NCI-H2029 treated with DMSO at 0.1 percent for 48 hours (cell line): ENCODE measurements around the gene TXNDC5.

ENCODE experiments used
- DNase-seq: peaks from one replicate; lab custom pipeline; 2025; lab: John Stamatoyannopoulos, UW

The TXNDC5 gene

DNA sequence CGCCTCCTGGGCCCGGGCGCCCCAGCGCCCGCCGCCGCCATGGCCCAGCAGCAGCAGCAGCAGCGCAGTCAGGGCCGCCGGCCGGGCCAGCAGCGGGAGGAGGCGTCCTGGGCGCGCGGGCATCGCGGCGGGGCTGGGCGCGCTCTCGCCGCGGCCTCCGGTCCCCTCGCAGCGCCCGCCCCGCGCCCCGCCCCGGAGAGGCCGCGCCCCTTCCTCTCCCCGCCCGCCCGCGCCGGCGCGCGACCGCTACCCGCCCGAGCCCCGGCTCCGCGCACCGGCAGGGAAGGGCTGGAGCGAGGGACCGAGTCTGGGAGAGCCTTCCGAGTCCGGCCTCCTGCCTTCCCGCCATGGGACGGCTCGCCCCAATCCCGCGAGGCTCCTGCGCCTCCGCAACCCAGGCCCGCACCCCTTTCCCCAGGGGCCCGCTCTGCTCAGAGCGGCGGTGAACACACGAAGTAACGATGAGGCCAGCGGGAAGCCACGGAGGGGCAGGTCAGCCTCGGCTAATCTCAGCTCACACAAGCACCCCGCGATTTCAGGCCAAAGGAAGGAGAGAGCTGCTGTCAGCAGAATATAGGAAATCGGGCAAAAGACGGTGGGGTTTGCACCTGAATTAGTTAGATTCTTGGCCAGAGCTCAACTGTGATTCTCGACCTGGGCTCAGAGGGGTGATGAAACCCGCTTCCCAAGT is at the start of gene TXNDC5:
TSS of gene TXNDC5 (minus strand) at position 135 of the 691 bp plus-strand sequence. CDS start at position 123, 12 bp downstream.
- peak; percentile 52 for DNase-seq

DNA sequence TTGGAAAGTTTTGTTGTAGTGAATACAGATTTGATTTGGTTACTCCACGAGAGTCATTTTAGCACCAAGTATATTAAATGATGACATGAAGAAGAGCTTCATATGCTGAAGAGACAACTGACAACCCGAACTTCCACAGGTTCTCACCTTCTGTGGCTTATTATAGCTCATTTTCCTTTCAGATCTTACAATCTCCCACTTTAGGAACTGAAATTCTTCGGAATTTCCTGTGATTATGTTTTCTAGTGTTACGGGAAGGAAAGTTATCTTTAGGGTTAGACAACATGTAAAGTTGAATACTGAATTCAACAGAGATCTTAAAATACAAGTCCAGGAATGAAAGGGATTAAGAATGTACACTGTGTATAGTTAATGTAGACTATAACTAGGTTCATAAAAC is 49.6 kb upstream of the TXNDC5 start:
- no peak for DNase-seq

DNA sequence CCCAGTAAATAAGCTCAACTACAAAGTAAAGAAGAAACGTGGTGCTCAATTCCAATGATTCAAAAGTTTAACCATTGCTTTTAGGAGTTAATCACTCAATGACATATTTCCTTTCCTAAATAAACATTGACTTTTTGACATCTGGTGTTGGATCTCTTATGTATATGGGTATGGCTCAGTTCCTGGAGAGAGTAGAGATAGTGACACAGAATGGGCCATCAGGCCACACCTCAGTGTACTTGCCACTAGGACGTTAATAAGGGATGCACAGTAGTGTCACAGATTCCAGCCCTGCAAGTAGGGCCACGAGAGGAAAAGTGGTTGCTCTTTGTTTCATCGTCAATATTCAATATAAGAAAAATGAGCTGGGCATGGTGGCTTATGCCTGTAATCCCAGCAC is 48.9 kb upstream of the TXNDC5 start:
- DNase-seq, result no peak

DNA sequence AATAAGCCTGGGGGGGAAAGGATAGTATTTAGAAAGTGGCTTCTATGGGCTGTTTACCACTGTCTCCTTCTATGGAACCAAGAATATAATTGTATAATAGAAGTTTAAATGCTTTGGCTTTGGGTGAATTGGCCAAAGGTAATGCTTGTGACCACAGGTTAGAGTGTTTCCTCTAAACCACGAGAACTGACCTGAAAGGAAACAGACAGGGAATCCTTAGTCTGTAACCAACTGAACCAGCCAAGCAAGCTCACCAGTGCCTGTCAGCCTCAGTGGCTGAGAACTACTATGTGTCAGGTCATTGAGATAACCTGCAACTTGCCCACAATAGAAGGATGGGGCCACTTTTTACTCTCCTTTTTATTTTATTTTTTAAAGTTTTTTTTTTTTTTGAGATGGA is 47.9 kb upstream of the TXNDC5 start:
- no peak for DNase-seq

DNA sequence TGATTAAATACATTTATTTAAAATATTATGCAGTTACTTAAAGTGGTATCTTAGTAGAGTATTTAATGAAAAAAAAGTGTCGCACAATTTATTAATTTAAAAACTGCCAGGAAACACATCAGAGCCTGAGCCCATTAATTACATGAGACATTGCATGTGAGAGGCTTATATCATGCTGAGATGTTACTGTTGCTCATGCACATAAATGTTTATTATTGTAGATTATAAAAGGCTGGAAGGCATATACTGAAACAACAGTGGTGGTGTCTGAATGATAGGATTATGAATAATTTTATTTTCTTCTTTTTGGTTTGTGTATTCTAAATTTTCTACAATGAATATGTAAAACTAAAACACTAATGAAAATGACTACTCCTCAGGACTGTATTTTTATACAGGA is 45.7 kb upstream of the TXNDC5 start:
- DNase-seq, result no peak

DNA sequence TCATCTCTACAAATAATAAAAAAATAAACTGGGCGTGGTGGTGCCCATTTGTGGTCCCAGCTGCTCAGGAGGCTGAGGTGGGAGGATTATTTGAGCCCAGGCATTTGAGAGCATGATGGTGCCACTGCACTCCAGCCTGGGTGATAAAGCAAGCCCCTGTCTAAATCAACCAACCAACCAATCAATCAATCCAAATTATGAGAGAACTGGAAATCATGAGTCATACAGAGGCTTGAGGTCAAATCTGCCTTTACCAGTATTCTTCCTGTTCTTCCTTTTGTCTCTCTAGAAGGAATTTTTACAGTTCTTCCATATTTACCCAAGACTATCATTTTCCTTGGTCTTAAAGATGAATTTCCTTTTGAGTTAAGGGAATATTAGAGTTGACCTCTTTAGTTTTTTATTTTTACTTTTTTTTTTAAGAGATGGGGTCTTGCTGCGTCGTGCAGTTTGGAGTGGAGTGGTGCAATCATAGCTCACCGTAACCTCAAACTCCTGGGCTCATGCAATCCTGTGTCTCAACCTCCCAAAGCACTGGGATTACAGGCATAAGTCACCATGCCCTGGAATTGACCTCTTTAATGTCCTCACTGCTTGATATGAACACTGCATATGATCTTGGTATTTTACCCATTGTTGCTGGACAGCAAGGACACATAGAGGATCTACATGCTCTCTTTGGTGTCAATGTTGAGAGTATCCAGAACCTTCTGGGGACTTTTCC is 44.1 kb upstream of the TXNDC5 start:
- DNase-seq, result no peak

DNA sequence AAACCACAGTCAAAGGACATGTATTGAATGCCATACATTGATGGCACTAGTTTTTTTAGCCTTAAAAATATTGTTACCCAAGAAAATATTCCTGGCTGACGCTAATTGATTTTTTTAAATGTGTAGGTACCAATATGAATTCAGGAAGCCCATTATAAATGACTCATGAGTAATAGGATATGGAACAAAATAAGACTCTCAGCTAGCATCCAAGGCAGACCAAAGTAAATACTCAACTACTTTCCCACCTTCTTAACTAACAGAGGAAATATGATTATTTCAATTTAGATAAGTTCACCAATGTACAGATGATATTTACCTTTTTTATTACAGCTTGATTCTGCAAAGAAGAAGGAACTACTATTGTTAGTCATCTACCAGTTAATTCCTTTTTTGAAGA is 43.2 kb upstream of the TXNDC5 start:
- no peak for DNase-seq

DNA sequence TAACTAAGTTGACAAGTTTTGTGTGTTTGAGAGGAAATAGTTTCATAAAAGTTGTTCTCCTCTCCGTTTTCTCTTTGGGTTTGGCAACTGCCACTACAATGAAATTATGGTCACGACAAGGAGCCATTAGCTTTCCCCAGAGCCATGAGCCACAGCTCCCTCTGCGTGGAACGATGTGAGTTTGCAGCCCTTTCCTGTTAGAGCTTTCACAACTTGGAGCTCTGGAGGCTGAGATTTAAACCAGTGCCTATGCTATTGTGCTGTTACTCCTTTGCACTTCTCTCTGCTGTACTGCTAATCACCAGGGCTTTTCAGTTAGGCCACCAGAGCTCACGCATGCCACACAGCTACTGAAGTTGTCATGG is 29.3 kb upstream of the TXNDC5 start:
- no peak for DNase-seq

DNA sequence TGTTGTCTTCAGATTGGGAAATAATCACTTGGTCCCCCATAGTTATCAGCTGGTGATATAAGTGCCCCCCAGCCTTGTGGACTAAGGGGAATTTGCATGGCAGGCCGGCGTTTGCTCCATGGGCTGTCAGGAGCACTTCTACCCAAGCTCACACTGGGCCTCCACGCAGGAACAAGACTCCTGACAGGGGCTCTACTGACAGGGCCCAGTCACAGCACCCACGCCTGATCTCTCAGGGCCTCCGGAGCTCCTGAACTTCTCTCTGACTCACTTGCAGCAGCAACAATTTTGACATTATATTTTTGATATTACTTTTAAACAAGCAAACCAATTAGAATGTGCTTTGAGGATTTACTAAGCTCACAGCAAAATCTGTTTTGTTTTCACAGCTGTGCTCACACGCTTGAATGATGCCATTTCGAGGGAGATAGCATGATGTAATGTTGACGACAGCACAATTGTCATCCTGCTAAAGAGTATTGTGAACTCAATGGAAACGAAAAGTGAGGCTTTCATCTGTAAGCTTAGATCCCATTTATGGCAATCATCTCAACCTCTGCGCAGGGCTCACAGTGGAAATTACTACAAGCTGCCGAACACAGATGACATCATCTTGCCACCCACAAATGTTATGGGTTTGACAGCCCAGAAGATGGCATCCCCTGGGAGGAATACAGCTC is 28.7 kb upstream of the TXNDC5 start:
- DNase-seq, result no peak

DNA sequence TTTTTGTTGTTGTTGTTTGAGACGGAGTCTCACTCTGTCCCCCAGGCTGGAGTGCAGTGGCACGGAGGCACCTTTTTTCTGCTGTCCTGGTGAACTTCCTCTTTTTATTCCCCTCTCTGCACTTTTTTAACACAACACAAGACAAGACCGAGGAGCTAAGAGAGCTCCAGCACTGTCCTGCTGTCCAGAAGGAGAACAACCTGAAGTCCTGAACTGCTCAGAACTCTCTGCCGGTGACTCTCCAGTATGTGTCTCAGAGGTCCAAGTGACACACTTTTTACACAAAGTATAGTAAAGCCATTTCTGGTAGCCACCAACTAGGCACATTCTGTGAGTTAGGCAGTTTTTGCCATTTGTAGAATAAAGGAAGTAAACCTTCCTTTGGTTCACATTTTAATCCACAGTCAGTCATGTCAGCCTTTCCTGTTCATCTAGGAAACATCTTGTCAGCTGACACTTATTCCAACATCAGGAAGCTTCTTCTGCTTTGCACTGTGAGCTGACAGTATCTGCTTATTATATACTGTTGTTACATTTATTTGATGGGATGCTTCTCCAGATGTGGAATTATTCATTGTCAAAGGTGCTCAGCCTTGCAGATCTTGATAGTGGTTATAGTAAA is 28.1 kb upstream of the TXNDC5 start:
- DNase-seq, result no peak

DNA sequence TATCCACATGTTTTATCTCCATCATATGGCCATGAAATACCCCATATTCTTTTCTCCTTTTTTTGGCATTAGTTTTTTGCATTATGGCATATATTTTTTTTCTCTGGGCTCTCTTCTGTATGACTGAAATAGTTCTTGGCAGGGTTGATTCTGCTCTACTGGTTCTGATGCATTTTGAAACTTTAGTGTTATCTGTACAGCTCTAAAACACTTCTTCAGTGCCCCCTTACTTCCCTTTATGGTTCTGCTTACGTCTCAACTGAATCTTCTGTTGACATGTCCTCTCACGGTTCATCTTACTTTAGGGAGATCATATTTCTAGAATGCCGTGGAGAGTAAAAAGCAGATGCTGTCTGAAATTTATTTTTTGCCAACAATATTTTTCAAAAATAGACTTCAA is 23.2 kb upstream of the TXNDC5 start:
- no peak for DNase-seq

DNA sequence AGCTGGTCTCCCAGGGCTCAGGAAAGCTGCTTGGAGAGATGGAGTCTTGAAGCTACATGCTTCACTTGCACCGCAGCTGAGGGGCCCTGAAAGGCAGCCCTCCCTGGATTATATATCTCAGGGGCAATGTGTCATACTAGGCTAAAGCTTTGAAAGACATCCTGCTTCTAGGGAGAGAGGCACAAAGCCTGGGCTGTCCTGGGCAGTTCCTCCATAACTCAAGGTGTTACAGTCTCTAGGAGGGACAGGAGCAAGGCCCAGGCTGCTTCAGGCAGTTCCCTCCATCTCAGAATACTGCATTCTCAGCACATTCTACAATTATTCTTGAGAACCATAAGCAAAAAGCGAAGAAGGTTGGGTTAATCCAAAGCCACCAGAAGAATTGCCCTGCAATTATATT is 22.0 kb upstream of the TXNDC5 start:
- no peak for DNase-seq

DNA sequence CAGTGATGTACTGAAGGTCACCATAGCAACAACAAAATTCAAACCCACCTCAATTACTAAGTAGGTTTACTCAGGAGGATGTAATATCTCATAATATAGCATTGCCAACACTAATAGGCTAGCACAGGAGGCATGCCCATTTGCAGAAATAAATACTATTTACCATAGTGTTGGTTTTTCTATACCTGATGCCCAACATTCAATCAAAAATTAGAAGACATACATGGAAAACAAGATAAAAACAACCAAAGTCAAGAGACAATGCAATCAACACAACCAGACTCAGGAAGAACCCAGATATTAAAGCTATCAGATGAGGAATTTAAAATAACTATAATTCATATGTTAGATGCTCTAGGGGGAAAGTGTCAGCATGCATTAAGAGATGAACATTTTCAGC is 14.3 kb upstream of the TXNDC5 start:
- DNase-seq, result no peak

DNA sequence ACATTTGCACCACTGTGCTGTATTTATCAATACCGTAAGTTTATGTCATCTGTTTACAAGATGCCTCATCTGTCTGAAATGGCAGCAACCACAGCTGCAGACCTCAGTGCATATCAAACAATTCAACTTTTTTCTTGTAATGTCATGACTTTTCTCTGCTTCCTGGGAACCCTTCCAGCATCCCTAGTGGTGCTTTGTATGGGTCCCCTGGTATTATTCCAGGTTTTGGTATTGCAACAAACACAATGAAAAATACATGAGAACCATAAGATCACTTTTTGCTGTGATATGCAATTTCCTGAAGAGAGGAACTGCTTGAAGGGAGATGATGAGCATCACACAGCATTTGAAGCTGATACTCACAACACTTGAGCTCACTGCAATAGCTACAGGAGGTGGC is 12.0 kb upstream of the TXNDC5 start:
- no peak for DNase-seq

DNA sequence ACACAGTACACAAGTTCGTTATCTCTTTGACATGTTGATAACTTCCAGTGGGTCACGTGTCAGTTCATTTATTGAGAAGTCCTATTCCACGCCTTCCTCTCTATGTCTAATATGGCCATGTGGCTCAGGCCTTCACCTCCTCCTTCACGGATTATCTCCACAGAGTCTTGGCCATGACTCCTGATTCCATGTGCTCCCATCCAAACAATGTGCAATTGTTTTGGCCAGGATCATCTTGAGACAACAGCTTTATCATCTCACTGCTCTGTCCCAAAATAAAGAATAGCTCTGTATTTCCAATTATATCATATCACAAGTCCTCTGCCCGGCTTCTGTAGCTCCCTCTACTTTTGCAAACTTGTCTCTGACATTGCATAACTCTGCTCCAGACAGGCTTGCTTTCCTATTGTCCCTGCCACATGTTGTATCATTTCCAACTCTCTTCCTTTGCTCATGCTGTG is 11.1 kb upstream of the TXNDC5 start:
- DNase-seq, result no peak

DNA sequence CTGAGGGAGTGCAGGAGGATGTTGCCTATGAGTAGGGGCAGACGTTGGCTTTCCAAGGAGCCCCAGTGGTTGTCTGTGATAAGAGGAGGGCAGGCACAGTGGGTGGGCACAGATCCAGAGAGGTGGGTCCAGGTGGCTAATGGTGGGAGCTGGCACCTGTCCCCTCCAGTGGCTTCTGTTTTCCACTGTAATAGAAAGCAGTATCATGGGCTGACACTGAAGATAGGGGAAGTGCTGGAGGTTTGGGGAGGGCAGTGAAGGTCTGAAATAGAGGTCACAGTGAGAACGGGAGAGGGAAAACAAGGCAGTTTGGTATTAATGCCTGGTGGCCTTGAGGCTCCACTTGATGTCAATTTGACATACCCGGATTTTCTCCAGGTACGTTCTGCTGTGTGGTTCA is 10.5 kb upstream of the TXNDC5 start:
- DNase-seq, result no peak

DNA sequence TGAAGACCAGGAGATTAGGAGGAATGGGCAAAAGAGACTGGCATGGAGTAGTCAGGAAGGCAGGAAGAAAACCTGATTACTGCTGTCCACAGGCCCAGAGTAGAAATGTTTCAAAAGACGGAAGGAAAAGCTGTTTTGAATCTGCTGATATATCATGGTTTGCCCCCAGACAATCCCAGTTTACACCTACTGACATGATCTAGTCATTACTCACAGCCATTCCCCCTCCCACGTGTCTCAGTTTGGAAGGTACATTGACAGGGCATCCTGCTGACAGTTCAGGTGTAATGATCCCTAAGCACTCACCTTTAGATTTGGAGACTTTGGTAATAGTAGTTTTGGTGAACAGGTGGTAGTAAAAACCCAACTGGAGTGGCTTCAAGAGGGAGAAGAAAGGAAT is 9.8 kb upstream of the TXNDC5 start:
- no peak for DNase-seq

DNA sequence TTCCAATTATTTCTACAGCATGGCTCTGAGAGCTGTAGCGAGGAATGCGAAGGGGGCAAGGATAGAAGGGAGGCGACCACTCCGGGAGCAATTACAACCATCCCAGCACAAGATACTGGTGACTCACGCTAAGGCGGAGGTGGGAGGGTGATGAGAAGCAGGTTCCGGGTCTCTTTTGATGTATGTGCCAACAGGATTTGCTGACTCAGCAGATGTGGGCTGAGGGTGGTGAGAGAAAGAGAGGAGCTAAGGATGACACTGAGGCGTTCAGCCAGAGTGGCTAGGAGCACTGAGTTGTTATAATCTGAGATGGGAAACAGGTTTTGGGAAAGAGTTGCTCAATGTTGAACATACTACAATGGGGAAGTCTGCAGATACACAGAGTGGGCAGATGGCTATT is 9.3 kb upstream of the TXNDC5 start:
- no peak for DNase-seq

DNA sequence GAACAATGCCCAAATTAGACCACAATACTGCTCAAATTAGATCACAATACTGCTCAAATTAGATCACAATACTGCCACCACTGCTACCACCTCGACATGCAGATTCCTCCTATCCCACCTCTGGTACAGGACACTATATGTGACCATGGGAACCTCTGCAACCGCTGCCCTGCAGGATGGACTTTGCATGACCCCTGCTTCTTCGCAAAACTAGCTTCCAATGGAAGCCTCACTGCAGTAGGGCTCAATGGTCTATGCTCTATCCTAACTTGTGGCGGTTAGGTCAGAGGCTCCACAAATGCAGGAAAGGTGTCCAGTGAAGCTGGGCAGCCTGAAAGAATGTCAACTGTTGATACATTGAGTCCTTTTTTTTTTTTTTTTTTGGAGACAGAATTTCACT is 7.8 kb upstream of the TXNDC5 start:
- no peak for DNase-seq

DNA sequence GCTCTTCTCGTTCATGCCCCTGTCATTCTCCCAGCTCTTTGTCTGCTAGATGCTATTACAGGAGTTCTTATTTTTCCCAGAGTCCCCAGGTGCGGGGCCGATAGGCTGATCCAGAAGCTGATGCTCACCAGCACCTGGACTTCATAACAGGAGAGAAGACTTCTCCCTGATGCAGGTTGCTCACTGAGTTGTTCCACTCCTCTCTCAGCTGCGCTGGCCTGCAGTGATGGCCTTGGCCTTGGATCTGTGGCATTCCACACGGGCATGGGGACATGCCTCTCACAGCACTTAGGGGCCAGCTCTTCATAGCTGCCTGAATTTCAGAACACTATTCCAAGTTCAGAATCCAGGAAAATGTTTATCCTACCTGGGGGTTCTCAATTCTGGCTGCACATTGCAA is 7.1 kb upstream of the TXNDC5 start:
- no peak for DNase-seq

DNA sequence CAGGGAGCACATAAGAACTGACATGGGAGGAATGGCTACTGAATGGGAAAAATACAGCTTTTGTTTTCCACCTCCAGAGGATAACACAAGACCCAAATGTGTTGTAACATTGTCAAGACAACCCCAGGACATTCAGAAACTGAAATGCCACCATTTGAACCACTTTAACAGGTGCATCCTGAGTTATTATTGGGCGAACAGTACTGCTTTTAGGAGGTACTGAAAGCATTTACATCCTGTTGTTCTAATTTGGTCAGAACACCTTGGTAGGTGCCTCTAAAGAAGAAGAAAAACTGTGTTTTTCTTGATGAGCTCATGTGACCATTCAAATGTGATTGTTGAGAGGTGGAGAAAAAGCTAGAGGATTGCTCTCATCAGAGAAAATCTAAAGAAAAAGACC is 6.4 kb upstream of the TXNDC5 start:
- no peak for DNase-seq

DNA sequence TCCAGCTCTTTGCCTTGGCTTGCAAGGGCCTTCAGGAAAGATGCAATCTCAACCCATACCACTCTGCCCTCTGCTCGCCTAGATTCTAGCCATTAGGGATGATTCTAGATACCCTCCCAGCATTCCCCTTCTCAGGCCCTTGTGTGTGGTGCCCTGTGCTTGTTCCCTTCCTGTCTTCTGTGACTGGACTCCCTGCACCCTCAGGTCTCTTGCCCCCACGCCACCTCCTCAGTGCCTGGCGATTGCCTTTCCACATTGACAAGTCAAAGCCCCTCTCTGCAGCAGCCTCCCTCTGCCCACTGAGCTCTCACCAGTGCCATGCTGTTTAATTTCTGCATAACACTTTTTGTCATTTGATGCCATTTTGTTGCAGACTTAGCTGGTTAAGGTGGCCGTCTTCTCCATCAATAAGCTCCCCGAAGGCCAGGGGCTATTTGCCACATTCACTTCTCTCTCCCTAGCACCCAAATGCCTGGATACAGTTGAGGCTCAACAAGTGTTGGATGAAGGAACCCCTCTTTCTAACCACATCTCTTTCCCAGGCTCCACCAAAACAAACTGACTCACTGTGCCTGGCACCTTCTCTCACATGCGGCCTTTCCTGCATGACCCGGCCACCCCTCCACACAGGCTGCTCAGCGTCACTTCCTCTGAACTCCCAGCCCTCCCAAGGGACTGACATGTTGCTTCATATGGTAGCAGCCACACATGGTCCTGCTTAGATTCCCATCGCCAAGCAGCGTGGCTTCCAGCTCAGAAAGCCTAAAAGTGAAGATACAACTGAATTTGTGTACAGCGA is 4.6 kb upstream of the TXNDC5 start:
- DNase-seq, result no peak
